ENCODE results near the gene KDM6A. TPM values are rescaled to one million over a fixed set of nuclear protein-coding genes. Genes with fewer than 3 reads are reported as not detected.
"Not testable (repeated sequence)": the region's sequence is repeated elsewhere in the genome, so short reads cannot be mapped to it uniquely, and the experiment has no call there.

The KDM6A gene
- polyA plus RNA-seq, 3 donors, result 29.2 to 52.3 (median 35.1) TPM

GRCh38 chrX:45134315-45134731 lies 261.3 kb downstream of the KDM6A start:
- no peak for DNase-seq (ENCODE audit: extremely low read depth in 1 of 11, low read depth in 9 of 11, low spot score in 4 of 11)

GRCh38 chrX:45134775-45135174 lies 261.8 kb downstream of the KDM6A start:
- DNase-seq (ENCODE audit: extremely low read depth in 1 of 11, low read depth in 9 of 11, low spot score in 4 of 11), result no peak

- DNase-seq (ENCODE audit: extremely low read depth in 1 of 11, low read depth in 9 of 11, low spot score in 4 of 11), result not testable (repeated sequence)
These were observed 262.5 kb downstream of the KDM6A start for GRCh38 chrX:45135391-45136075.

GRCh38 chrX:45137531-45137930 lies 264.5 kb downstream of the KDM6A start:
- DNase-seq (ENCODE audit: extremely low read depth in 1 of 11, low read depth in 9 of 11, low spot score in 4 of 11), result no peak

- no peak for DNase-seq (ENCODE audit: extremely low read depth in 1 of 11, low read depth in 9 of 11, low spot score in 4 of 11)
These were observed 265.5 kb downstream of the KDM6A start for GRCh38 chrX:45138525-45138924.

GRCh38 chrX:45140812-45141211 lies 267.8 kb downstream of the KDM6A start:
- DNase-seq (ENCODE audit: extremely low read depth in 1 of 11, low read depth in 9 of 11, low spot score in 4 of 11), result no peak

GRCh38 chrX:45142185-45142584 lies 269.2 kb downstream of the KDM6A start:
- DNase-seq (ENCODE audit: extremely low read depth in 1 of 11, low read depth in 9 of 11, low spot score in 4 of 11), result no peak

GRCh38 chrX:45143455-45143854 lies 270.5 kb downstream of the KDM6A start:
- no peak for DNase-seq (ENCODE audit: extremely low read depth in 1 of 11, low read depth in 9 of 11, low spot score in 4 of 11)

- DNase-seq (ENCODE audit: extremely low read depth in 1 of 11, low read depth in 9 of 11, low spot score in 4 of 11), result no peak
These were observed 272.7 kb downstream of the KDM6A start for GRCh38 chrX:45145492-45146215.

- DNase-seq (ENCODE audit: extremely low read depth in 1 of 11, low read depth in 9 of 11, low spot score in 4 of 11), result no peak
These were observed 277.8 kb downstream of the KDM6A start for GRCh38 chrX:45150821-45151220.

GRCh38 chrX:45154033-45154360 lies 281.0 kb downstream of the KDM6A start:
- no peak for DNase-seq (ENCODE audit: extremely low read depth in 1 of 11, low read depth in 9 of 11, low spot score in 4 of 11)

- no peak for DNase-seq (ENCODE audit: extremely low read depth in 1 of 11, low read depth in 9 of 11, low spot score in 4 of 11)
These were observed 281.5 kb downstream of the KDM6A start for GRCh38 chrX:45154462-45154861.

- DNase-seq (ENCODE audit: extremely low read depth in 1 of 11, low read depth in 9 of 11, low spot score in 4 of 11), result no peak
These were observed 284.7 kb downstream of the KDM6A start for GRCh38 chrX:45157647-45158046.

Other genes starting within 250 kb of the KDM6A start
- gene DUSP21, start 29.2 kb upstream of the KDM6A start, polyA plus RNA-seq (ENCODE audit: insufficient read length in 3 of 3), result not detected

Measured in renal cortex interstitium (tissue), 11 donors.